GM19328 (cell line): ENCODE measurements around the gene ALAS1.
"Not testable (repeated sequence)": the region's sequence is repeated elsewhere in the genome, so short reads cannot be mapped to it uniquely, and the experiment has no call there.

ENCODE experiments used
- ATAC-seq: cut with Tn5 transposase; IDR thresholded peaks from one replicate; pipeline ENCODE4 v1.9.1; 2021; ENCODE audit warnings: mild to moderate bottlenecking, moderate library complexity; ENCODE audit not compliant: unreplicated experiment

The ALAS1 gene

DNA sequence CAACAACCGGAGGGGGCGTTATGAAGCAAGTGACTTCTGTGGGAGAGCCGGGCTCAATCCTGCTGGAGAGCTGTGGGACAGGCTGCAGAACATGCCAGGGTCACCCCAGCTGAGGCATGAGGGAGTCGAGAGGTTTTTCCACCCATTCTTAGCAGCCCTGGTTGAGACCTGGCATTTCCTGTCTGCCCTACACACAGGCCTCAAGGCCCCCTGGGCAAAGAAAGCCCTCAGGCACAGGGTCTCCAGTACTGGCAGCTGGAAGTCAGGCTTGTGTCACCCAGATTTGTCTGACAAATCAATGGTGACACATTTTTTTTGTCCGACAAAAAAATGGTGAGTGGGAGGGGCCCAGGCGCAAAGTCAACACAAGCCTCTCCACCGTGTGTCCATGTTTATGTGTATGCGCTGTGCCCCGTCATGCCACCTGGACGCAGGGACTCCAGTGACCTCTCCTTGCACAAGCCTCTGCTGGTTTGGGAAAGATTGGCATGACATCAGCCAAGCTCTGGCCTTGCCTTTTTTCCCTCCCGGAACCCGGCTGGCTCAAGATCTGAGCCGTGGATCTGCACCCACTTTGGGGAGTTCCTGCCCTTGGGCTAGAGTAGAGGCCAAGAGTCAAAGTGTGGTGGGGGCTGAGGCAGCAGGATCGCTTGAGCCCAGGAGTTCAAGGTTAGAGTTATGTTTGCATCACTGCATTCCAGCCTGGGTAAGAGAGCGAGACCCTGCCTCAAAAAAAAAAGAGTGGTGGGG lies 20.8 kb upstream of the ALAS1 start:
- no peak for ATAC-seq

DNA sequence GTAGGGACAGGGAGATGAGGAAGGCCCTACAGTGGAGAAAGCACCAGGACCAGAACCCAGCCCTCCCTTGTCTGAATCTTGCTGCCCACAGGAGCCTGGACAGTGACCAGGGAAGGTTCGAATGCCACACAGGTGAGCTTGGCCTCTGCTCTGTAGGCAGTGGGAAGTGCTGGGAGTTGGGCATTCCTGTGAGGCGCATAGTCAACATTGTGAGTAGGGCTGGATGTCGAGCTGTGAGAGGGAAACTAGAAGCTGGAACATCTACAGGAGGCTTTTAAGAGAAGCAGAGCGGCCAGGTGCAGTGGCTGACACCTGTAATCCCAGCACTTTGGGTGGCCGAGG lies 20.3 kb upstream of the ALAS1 start:
- no peak for ATAC-seq

DNA sequence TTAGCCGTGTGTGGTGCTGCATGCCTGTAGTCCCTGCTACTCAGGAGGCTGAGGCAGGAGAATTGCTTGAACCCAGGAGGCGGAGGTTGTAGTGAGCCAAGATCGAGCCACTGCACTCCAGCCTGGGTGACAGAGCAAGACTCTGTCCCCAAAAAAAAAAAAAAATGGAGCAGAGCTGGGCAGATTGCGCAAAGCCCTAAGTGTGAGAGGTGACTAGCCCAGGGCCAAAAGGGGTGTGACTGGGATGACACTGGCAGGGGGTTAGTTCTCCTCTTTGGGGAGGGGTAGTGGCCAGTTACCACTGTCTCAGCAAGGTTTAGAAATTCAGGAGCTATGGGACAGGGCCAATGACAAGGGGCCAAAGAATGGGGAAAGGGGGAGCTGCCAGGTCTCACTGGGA lies 19.8 kb upstream of the ALAS1 start:
- ATAC-seq: not testable (repeated sequence)

DNA sequence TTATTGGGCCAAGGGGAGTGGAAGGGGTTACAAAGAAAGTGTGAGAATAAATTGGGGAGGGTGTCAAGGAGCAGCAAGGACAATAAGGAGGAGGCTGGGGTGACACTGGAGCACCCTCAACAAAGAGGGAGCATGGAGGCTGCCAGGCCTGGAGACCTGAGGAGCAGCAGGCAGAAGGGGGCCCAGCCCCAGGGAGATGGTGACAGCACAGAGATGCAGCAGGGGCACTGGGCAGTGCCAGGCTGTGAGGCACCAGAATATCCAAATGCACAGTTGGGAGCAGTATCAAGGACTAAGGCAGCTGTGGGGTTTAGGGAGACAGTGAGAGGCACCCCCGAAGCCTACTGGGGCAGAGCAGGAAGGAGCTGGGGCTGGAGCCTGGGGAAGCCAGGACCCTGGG lies 19.4 kb upstream of the ALAS1 start:
- no peak for ATAC-seq

DNA sequence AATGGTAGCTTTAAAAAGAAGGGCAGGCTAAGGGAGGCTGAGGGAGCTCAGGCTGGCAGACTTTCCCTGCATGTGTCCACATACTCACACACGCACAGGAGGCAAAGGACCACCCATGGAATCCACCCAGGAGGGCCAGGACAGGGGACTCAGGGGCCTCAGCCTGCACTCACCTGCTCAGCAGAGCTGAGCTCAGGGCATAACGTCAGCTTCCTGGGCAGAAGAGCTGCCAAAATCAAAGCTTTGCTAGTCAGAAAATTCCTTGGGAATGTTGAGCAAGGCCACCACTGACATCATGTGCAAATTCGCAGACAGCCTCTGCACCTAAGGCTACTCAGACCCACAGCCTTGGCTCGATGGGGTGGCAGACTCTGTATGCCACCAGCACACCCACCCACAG lies 16.4 kb upstream of the ALAS1 start:
- no peak for ATAC-seq

DNA sequence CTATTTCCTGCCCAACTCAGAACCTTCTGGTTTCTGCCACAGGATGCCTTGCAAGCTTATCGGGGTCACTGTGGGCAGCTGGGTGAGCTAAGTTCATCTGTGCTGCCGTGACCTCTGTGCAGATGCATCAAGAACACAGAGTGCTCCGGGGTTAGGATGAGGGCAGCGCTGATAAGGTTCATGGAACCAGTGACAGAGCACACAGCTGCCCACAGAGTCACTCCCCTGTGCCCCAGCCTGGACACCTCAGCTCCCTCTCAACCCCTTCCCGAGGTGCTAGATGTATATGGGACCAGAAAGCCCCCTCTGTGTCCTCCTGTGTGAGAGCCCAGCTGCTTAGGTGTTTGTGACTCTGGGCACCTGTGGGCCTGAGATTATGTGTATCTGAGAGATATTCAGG lies 15.8 kb upstream of the ALAS1 start:
- no peak for ATAC-seq

DNA sequence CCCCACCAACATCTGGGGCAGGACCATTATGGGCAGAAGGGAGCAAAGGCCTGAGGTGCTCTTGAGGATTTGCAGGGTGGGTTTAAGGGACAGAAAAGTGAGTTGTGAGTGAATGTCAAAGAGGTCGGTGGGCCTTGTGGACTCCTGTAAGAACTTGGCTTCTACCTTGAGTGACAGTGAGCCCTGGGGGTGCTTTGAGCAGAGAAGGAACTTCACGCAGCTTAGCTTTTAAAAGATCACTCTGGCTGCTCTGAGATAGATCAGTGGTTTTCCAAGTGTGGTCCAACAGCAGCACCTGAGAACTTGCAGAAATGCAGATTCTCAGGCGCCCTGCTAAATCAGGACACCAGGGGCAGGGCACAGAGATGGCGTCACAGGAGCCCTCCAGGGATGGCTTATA lies 15.3 kb upstream of the ALAS1 start:
- ATAC-seq: no peak

DNA sequence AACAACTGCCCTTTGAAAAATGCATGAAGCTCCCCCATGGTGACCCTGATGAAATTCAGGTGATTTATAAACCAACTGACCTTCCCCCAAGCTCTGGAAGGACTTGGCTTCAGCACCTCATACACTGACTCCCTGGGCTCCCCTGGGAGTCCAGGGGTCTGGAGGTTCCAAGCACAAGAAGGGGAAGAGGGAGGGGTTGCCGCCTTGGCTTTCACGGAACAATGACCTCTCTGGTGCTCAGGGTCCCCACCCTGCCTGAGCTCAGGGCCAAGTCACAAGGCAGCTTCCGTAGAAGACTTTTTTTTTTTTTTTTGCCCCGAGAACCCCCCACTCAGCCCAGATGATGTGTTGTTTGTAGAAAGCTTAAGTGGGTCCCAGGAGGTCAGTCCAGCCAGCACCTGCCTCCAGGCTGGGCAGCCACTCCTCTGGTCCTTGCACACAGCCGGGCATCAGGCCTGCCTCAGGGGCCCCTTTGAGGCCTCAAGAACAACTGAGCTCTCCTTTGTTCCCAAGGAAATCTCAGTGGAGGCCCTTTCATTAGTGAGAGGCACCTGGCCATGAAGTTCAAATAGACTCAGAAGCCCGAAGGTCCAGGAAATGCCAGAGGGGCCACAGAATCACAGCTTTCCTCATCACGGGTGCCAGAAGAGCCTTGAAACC lies 14.0 kb upstream of the ALAS1 start:
- no peak for ATAC-seq

DNA sequence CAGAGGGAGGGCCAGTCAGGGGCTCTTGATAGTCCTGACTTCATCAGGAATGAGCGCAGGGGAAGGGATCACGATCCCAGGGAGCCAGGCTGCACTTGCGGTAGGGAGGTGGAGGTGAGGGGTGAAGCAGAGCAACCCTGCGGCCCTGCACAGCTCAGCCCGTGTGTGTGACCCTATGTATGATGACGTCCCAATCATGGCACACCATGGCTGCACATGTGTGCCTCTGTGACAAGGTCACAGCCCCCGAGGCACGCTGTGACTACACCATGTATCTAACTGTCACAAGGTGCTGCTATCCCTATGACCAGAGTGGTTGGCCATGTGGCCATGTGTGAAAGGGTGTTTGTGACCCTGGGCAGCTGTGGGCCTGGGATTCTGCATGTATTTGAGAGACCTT lies 13.3 kb upstream of the ALAS1 start:
- no peak for ATAC-seq

DNA sequence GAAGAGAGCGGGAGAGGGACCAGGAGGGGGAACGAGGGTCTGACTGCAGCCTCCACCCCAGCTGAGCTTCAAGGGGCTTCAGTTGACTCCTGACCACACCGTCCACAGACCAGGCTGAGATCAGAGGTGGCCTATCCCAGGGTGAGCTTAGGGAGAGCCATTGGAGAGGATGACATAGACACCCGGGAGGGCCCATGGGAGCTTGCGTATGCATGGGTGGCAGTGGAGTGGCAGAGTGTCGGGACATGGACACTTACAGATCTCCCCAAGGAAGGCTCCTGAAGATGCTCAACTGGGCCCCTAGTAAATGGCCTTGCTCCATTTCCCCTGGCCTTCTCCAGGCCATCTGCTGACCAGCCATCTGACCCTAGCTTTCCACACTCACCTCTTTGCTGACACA lies 12.6 kb upstream of the ALAS1 start:
- ATAC-seq: no peak

DNA sequence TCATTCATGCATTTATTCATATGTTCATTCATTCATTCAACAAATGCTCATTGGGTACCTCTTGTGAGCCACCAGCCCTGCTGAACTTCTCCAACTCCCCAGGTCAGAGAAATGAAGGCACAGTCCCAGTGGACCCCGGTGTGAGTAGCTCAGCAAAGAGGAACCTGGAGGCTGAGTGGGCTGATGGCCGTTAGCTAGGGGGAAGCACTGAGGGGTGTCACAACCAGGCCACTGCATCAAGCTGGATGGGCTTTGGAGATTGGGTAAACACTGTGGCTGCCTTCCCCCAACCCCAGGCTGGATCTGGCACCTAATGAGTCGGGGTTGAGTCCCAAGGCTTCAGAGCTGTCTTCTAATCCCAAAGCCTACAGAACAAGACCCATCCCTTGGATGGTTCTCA lies 12.1 kb upstream of the ALAS1 start:
- no peak for ATAC-seq

DNA sequence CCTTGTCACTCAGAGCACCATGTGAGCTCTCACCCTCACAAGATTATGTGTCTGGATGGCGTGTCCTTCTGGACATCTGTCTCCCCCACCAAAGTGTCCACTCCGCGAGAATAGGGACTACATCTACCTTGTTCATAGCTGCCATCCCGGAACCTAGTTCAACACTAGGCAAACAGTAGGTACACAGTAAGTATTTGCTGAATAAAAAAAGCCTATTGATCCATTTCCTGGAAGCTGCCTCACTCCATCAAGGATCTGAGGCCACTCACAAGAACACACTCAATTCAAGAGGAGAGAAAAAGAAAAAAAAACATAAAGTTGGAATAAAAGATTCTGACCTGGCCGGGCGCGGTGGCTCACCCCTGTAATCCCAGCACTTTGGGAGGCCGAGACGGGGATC lies 11.2 kb upstream of the ALAS1 start:
- ATAC-seq: no peak

DNA sequence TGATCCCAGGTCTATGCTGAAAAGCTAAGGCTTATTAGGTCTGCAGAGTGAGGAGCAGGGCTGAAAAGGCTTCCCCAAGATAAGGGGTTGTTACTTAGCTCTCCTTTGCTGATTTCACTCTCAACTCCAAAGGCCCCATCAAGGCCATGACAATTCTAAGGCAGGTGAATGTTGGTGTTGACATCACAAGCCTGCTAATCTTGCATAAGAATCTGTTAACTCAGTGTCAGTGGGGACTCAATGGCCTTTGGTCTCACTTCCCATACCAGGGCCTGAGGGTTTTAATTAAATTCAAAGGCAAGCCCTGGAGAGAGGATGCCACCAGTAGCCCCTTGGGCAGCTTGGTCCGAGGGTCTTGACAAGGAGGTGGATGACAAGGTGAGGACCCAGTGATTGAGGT lies 9.4 kb upstream of the ALAS1 start:
- no peak for ATAC-seq

DNA sequence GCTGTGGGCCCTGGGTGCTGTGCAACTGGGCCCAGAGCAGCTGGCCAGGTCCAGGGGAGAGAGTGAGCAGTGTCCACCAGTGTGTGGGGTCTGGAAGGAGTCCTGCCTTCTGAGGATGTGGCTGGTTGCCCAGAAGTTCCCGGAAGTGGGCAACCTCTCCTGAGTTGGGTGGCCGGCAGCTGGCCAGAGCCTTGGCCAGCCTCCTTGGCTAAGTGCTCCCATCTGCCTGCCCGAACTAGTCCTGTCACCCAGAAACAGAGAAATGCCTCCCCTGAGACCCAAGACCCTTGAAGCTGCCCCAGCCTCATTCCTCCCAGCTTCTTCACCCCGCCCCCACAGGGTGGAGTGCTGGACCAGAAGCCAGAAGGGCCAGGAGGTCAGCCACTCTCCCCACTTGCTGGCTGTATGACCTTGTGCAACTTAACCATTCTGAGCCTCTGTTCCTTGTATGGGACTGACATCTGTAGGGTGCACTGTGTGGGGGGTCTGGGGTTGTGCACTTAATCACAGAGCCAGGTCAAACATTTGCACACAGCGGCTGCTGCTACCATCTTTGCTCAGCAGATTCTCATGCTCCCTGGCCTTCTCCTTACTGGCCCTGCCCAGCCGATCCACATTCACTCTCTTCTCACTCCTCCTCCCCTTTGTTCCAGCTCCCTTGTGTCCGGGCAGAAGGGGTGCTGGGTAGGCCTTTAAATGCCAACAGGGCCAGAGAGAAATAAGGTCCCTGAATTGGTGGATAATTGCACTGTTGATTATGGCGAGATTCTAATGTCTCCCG lies 7.5 kb upstream of the ALAS1 start:
- no peak for ATAC-seq

DNA sequence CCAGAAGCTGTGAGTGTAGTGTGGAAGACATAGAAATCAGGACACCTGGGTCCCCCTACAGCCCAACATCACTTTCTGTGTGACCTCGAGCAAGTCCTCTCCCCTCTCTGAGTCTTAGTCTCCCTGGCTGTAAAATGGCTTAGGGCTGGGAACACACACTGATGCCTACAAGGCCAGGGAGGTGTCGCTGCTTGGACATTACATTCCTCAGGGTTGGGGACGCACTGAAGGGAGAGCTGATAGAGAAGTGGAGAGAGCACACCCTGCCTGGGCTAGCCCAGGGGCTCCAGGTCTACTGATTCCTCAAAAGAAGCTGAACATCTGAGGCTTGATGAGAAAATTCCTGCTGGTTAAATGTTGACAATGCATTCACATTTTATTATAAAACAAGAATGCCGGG lies 6.3 kb upstream of the ALAS1 start:
- no peak for ATAC-seq

DNA sequence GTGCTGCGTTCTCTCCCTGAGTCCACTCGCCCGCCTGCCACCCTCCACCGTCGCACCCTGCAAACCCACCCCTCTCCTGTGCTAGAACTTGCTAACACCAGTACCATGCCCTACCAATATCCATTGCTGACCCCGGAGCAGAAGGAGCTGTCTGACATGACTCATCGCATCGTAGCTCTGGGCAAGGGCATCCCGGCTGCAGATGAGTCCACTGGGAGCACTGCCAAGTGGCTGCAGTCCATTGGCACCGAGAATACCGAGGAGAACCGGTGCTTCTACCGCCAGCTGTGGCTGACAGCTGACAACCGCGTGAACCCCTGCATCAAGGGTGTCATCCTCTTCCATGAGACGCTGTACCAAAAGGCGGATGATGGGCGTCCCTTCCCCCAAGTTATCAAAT lies 4.9 kb upstream of the ALAS1 start:
- no peak for ATAC-seq

DNA sequence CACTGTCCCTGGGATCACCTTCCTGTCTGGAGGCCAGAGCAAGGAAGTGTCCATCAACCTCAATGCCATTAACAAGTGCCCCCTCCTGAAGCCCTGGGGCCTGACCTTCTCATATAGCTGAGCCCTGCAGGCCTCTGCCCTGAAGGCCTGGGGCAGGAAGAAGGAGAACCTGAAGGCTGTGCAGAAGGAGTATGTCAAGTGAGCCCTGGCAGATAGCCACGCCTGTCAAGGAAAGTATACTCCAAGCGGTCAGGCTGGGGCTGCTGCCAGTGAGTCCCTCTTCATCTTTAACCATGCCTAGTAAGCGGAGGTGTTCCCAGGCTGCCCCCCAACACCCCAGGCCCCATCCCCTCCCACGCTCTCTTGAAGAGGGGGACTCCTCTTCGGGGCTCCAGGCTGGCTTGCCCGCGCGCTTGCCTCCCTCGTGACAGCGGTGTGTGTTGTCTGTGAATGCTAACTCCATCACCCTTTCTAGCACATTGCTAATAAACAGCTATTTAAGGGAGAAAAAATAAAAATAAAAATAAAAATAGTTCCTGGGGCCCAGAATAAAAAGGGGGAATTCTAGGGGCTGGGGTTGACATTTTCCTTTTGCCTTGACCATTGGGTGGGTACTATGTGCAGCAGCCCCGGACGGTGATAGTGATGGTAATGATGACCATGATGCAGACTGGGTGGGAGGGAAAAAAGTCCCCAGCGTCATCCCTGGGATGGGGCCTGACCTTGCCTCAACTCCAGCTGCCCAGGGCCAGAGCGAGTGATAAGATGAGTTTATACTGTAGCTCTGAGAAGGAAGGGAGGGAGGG lies 3.3 kb upstream of the ALAS1 start:
- no peak for ATAC-seq

DNA sequence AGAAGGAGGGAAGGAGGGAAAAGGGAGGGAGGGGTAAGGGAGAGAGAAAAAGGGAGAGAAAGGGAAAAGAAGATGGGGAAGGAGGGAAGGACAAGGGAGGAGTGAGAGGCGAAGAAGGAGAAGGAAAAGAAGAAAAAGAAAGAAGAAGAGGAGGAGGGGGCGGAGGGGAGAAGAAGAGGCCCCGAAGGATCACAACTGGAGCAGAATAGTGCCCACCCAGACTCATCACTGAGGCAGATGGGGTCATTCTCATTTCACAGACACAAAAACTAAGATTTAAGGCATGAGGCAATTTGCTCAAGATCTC lies 2.7 kb upstream of the ALAS1 start:
- no peak for ATAC-seq

DNA sequence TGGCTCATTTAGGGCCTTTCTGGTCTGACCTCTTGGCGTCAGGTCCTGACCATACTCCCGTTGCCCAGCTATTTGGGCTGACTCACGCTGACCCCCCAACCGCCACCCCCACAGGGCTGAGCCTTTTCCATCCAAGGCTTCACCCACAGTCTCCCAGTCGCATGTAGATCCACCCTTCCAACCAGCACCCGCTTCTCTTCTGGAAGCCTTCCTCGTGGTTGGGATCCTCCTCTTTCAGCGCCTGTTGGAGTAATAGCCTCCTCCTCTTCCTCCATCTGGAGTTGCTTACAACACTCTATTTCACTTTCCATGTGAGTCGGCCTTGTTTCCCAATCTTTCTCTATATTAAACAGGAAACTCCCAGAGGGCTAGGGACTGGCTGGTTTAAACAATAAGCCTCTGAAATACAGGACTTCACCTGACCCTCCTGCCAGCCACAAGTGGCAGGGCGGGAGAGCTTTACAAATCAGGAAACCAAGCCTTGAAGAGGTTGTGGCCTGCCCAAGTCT lies 2.1 kb upstream of the ALAS1 start:
- no peak for ATAC-seq

DNA sequence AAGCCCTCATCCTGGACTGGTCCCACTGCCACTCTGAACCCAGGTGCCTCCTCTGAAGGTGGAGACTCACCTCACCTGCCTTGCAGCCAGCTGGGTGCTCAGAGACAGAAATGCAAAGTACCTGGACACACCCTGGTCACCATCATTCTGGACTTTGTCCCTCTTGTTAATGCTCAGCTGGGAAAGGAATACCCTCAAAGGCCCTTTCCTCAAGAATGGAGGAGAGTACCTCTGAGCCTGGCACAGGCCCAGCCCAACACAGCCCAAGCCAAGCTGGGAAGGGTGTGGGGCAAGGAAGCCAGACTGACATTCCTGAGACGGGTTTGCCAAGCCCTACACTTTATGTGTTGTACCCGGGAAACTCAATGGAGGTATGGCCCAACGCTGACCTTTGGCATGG lies 983 bp upstream of the ALAS1 start:
- ATAC-seq: no peak

DNA sequence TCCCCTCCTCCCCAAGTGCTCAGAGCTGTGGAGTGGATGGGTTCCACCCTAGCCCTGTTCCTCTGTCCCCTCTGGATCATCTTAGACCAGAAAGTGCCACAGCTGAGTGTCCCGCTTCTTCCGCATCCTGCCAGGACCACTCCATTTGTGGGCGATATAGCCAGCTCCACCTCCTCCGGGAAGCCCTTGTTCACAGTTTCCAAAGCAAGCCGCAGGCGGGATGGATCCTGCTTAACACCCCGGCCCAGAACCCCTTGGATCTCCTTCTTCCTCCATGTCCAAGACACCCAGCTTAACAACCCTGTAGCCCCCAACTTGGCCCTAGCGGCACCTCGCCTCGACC lies 490 bp upstream of the ALAS1 start:
- peak; percentile 19 for ATAC-seq
